ENCODE results near the gene SPINDOC. TPM values are rescaled to one million over a fixed set of nuclear protein-coding genes. Genes with fewer than 3 reads are reported as not detected.

Gene SPINDOC
- total and polyA plus RNA-seq, 9 of the 15 experiments (the other 6 are each of a cell fraction or from before 2014, with no cell fraction given) = 0.70 to 36.3 (median 19.6) TPM

DNA sequence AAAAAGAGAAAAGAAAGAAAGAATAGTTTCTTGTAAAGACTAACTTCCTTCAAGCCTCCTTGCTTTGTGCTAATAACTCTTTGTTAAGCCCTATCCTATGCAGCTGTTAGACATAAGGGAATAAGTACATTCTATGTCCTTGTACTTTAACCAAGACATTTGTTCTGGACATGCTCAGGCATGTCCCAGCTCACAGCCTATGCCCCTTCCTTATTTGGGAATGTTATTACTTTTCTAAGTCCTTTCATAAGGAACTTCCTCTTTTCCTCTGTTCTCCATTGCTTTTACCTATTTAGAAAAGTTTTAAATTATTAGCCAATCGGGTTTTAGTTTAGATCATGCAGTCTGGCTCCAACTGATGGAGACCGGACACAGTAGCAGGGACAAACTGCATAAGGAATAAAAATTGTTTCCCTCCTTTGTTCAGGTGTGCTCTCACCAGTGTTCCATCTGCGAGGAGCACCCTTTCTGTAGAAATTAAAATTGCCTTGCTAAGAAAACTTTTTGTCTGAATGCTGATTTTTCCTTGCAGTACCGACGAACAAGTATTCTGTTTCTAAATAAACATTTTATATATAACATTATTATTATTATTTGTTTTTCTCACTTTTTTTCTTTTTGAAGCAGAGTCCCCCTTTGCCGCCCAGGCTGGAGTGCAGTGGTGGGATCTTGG, 21.6 kb upstream of the SPINDOC start (continued):
- TF ChIP-seq, protein P1, sequence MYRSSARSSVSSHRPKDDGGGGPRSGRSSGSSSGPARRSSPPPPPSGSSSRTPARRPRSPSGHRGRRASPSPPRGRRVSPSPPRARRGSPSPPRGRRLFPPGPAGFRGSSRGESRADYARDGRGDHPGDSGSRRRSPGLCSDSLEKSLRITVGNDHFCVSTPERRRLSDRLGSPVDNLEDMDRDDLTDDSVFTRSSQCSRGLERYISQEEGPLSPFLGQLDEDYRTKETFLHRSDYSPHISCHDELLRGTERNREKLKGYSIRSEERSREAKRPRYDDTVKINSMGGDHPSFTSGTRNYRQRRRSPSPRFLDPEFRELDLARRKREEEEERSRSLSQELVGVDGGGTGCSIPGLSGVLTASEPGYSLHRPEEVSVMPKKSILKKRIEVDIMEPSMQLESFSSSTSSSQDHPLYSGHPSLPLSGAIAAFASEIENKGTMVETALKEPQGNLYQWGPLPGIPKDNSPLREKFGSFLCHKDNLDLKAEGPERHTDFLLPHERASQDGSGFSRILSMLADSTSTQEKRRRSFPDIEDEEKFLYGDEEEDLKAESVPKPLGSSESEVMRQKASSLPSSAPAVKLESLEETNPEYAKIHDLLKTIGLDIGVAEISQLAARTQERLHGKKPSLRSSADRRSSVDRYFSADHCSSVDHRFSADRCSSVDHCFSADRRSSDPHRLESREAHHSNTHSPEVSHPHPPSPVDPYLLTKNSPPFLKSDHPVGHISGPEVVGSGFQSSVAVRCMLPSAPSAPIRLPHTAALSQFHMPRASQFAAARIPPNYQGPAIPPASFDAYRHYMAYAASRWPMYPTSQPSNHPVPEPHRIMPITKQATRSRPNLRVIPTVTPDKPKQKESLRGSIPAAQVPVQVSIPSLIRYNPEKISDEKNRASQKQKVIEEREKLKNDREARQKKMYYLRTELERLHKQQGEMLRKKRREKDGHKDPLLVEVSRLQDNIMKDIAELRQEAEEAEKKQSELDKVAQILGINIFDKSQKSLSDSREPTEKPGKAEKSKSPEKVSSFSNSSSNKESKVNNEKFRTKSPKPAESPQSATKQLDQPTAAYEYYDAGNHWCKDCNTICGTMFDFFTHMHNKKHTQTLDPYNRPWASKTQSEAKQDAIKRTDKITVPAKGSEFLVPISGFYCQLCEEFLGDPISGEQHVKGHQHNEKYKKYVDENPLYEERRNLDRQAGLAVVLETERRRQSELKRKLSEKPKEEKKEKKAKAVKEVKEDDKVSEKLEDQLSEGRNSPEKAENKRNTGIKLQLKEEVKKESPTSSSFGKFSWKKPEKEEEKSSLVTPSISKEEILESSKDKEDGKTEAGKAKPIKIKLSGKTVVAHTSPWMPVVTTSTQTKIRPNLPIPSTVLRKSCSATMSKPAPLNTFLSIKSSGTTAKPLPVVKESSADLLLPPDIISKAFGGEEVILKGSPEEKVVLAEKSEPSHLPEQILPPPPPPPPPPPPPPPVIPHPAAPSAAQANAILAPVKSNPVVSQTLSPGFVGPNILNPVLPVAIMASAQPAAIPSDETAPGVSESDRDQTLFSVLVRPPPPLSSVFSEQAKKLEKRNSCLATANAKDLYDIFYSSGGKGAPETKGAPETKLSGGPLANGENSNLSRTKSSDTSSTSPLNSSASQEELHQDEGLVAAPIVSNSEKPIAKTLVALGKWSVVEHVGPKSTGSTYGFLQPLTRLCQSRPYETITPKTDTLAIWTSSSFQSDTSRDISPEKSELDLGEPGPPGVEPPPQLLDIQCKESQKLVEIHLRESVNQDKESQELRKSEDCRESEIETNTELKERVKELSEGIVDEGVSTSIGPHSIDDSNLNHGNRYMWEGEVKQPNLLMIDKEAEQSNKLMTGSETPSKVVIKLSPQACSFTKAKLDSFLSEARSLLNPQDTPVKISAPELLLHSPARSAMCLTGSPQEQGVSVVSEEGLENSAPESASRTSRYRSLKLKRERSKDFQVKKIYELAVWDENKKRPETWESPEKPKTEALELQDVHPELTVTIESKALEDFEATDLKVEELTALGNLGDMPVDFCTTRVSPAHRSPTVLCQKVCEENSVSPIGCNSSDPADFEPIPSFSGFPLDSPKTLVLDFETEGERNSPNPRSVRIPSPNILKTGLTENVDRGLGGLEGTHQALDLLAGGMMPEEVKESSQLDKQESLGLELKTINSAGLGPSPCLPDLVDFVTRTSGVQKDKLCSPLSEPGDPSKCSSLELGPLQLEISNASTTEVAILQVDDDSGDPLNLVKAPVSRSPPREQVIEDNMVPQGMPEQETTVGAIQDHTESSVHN (IDR thresholded peaks at IDR 0.05; ENCODE audit: borderline replicate concordance in 1 of 2, low read depth in 1 of 2) = 0 out of 4 replicates have a peak, but pooled peaks of 1 of the 2 experiments have one; percentile 21
- TF ChIP-seq ZNF57 (CRISPR knock-in tag; IDR thresholded peaks at IDR 0.05) (no peak), TRIM28 (IDR thresholded peaks at IDR 0.05) (peak; percentile 98), LCOR (CRISPR knock-in tag; IDR thresholded peaks at IDR 0.05) (no peak), RBM22 (IDR thresholded peaks at IDR 0.05; ENCODE audit: low read depth, low read length, poor library complexity, severe bottlenecking) (no peak)
- TF ChIP-seq, protein P2, sequence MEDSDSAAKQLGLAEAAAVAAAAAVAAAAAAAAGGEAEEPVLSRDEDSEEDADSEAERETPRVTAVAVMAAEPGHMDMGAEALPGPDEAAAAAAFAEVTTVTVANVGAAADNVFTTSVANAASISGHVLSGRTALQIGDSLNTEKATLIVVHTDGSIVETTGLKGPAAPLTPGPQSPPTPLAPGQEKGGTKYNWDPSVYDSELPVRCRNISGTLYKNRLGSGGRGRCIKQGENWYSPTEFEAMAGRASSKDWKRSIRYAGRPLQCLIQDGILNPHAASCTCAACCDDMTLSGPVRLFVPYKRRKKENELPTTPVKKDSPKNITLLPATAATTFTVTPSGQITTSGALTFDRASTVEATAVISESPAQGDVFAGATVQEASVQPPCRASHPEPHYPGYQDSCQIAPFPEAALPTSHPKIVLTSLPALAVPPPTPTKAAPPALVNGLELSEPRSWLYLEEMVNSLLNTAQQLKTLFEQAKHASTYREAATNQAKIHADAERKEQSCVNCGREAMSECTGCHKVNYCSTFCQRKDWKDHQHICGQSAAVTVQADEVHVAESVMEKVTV (CRISPR knock-in tag; IDR thresholded peaks at IDR 0.05) = no peak

All from K562 (cell line).